RWPE1 (cell line): ENCODE measurements around the gene RASGRP4.

Experiments used
- CTCF ChIA-PET: fragments of 350-600 bp; sonication (Branson Sonifier 250); formaldehyde crosslinking; extraction: SDS; loops from one replicate; lab custom pipeline; 2021; lab: Yijun Ruan, JAX
- POLR2A ChIA-PET: fragments of 400-600 bp; formaldehyde crosslinking; extraction: SDS; loops from one replicate; lab custom pipeline; 2020; ENCODE audit warnings: antibody characterized with exemption; ENCODE audit not compliant: low non-redundant PET; lab: Yijun Ruan, JAX
- DNase-seq: peaks from one replicate; pipeline ENCODE4 v3.0.0; 2012; ENCODE audit warnings: low spot score
- H3K27ac ChIP-seq: fragments of 450-650 bp; 2 replicates; pipeline ENCODE4 v1.5.1; 2017
- TF ChIP-seq, protein P1 (sequence below): fragments of 450-650 bp; conservative IDR thresholded peaks from 2 replicates; pipeline ENCODE4 v1.5.1; 2017; ENCODE audit warnings: low read depth, mild to moderate bottlenecking

RASGRP4 gene

DNA sequence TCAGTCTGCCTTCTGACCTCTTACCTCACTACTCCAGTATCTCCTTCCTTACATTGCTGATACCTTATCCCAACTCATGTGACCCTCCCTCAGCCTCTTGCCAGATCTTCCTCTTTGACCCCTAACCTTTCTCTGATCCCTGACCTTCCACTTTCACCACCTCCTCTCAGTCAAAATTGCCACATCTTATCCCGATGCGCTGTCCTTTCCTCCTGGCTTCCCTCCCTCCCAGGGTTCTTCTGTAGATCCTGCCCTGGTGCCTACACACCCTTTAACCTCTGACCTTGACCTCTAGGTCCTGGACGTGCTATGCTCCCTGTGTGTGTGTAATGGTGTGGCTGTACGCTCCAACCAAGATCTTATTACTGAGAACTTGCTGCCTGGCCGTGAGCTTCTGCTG lies 31.2 kb upstream of the RASGRP4 start:
- ChIA-PET POLR2A (no interaction called here), CTCF (interaction anchor here (0.6 kb wide), 1 partner anchor 1111 kb away, joined by 3 read pairs; no protein-coding TSS in a partner anchor)

DNA sequence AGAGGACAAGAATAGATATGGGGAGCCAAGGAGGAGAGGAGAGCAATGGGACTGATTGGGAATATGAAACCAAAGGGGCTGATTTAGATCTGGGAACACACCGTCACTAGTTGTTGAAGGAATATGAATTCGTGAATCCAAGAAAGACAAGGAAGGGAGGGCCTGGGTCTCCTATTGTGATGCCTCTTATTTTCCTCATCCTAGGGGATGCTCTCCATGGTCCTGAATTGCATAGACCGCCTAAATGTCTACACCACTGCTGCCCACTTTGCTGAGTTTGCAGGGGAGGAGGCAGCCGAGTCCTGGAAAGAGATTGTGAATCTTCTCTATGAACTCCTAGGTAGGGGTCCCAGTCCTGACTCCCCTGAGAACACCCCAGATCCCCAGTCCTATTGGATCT lies 29.0 kb upstream of the RASGRP4 start:
- CTCF ChIA-PET = no interaction called here
- no peak for DNase-seq

More for the DNA sequence above, 31.2 kb upstream of the RASGRP4 start:
- TF ChIP-seq, protein P1, sequence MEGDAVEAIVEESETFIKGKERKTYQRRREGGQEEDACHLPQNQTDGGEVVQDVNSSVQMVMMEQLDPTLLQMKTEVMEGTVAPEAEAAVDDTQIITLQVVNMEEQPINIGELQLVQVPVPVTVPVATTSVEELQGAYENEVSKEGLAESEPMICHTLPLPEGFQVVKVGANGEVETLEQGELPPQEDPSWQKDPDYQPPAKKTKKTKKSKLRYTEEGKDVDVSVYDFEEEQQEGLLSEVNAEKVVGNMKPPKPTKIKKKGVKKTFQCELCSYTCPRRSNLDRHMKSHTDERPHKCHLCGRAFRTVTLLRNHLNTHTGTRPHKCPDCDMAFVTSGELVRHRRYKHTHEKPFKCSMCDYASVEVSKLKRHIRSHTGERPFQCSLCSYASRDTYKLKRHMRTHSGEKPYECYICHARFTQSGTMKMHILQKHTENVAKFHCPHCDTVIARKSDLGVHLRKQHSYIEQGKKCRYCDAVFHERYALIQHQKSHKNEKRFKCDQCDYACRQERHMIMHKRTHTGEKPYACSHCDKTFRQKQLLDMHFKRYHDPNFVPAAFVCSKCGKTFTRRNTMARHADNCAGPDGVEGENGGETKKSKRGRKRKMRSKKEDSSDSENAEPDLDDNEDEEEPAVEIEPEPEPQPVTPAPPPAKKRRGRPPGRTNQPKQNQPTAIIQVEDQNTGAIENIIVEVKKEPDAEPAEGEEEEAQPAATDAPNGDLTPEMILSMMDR = no peak
- DNase-seq = no peak
- no peak overlapping the region for H3K27ac ChIP-seq

DNA sequence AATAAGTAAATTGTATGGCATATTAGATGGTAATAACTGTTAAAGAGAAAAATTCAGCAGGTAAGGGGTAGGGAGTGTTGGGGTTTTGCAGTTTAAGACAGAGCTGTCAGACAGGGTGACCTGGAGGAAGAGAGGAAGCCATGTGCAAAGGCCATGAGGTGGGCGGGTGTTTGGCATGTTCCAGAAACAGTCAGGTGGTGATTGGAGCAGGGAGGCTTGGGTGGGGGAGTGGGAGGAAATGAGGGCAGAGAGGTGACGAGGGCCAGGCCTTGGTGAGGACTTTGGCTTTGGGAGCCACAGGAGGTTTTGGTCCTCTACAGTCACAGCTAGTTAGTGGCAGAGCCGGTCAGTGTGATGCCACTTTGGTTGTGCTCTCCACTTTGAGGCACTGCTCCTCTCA lies 27.6 kb upstream of the RASGRP4 start:
- ChIA-PET CTCF (interaction anchor here (0.6 to 0.7 kb wide), 2 partner anchors 112 to 183 kb away, joined by 3 to 4 read pairs; no protein-coding TSS in a partner anchor), POLR2A (no interaction called here)
- no peak for DNase-seq
- TF ChIP-seq, protein P1 = no peak
- H3K27ac ChIP-seq = no peak overlapping the region

More for the DNA sequence above, 29.0 kb upstream of the RASGRP4 start:
- no peak overlapping the region for H3K27ac ChIP-seq
- TF ChIP-seq, protein P1 = no peak
- POLR2A ChIA-PET = no interaction called here

DNA sequence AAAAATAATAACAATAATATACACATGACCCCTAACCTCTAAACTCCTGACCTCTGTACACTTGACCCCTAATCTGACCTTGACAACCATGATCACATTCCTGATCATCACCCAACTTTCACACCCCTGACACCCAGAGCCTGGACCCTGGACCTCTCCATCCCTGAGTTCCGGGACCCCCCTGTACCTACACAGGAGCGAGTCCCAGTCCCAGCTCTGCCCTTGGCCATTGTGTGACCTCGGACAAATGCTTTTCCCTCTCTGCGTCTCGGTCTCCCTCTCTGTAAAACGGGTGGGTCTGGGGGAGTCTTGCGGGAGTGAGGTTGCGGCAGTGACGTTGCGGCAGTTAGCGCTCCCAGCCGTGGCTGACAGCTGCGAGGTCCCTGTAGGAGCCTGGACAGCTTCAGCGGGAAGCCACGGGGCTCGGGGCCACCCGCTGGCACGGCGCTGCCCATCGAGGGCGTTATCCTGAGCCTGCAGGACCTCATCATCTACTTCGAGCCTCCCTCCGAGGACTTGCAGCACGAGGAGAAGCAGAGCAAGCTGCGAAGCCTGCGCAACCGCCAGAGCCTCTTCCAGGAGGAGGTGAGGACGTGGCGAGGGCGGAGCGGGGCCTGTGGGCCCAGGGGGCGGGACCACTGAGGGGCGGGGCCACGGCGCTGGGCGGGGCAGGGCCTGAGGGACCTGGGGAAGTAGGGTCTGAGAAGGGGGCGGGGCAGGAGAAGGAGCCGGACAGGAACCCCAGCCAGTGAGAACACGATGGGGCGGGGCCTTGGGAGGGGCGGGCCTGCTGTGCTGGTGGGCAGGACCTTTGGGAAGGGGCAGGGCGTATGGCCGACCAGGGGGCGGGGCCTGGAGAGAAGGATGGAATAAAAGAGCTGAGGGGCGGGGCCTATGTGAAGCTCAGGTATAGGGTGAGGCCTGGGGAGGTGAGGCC lies 26.7 kb upstream of the RASGRP4 start:
- ChIA-PET CTCF (no interaction called here), POLR2A (no interaction called here)
- TF ChIP-seq, protein P1 = no peak
- no peak for DNase-seq
- no peak overlapping the region for H3K27ac ChIP-seq

DNA sequence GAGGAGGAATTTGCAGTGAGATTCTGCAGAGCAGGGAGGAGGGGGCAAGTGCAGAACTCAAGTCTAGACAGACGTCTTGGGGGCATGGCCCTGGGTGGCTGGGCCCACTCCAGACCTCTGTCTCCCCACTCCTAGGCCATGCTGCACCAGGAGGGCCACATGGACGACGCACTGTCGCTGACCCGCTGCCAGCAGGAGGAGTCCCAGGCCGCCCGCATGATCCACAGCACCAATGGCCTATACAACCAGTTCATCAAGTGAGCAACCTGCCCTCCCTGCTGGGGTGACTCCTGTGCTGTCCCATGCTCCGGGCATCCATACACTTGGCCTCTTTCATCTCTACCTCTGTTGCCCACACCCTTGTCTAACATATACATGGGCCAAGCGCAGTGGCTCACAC lies 25.6 kb upstream of the RASGRP4 start:
- TF ChIP-seq, protein P1 = no peak
- no peak overlapping the region for H3K27ac ChIP-seq
- ChIA-PET CTCF (interaction anchor here (0.6 kb wide), 1 partner anchor 225 kb away, joined by 5 read pairs; no protein-coding TSS in a partner anchor), POLR2A (no interaction called here)
- DNase-seq = no peak

DNA sequence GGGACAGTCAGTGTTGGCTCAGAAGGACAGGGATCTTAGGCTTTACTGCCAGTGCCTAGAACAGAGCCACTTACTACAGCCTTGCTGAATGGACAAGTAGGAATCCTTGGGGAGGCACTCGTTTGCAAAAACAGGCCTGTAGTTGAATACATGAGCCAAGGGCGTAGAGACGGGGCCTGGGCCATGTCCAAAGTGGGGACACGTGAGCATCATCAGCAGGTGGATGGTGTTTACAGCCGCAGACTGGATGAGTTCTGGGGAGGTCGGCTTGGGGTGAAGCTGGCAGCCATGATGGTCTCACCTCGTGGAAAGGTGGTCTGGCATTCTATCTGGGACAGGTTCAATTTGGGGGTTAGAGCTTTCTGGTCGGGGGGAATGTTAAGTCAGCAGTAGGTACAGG lies 25.0 kb upstream of the RASGRP4 start:
- no peak overlapping the region for H3K27ac ChIP-seq
- DNase-seq = no peak
- TF ChIP-seq, protein P1 = no peak
- CTCF ChIA-PET = interaction anchor here (0.6 kb wide), 1 partner anchor 224 kb away, joined by 5 read pairs; no protein-coding TSS in a partner anchor
- POLR2A ChIA-PET = no interaction called here
